ENCODE results near the gene XPNPEP1.
A peak's percentile ranks its signal among the peaks of the same experiment; 100 is the strongest.
"Not testable (repeated sequence)": the region's sequence is repeated elsewhere in the genome, so short reads cannot be mapped to it uniquely, and the experiment has no call there.

The XPNPEP1 gene

GRCh38 chr10:109922358-109922975, 844 bp downstream of the XPNPEP1 start:
- no peak for DNase-seq

- DNase-seq = no peak
Measured at GRCh38 chr10:109920016-109920415, 3.3 kb downstream of the XPNPEP1 start.

GRCh38 chr10:109919220-109919619, 4.1 kb downstream of the XPNPEP1 start:
- no peak for DNase-seq

GRCh38 chr10:109918707-109919106, 4.6 kb downstream of the XPNPEP1 start:
- DNase-seq = not testable (repeated sequence)

GRCh38 chr10:109915566-109915965, 7.7 kb downstream of the XPNPEP1 start:
- no peak for DNase-seq

- DNase-seq = peak; percentile 49
Measured at GRCh38 chr10:109914966-109915365, 8.3 kb downstream of the XPNPEP1 start.

GRCh38 chr10:109913306-109913892, 9.9 kb downstream of the XPNPEP1 start:
- no peak for DNase-seq

- DNase-seq = no peak
Measured at GRCh38 chr10:109912335-109913281, 10.7 kb downstream of the XPNPEP1 start.

GRCh38 chr10:109911903-109912302, 11.4 kb downstream of the XPNPEP1 start:
- no peak for DNase-seq

- no peak for DNase-seq
Measured at GRCh38 chr10:109906316-109906715, 17.0 kb downstream of the XPNPEP1 start.

- no peak for DNase-seq
Measured at GRCh38 chr10:109904397-109904796, 18.9 kb downstream of the XPNPEP1 start.

GRCh38 chr10:109902992-109903947, 20.0 kb downstream of the XPNPEP1 start:
- no peak for DNase-seq

- no peak for DNase-seq
Measured at GRCh38 chr10:109899356-109900331, 23.7 kb downstream of the XPNPEP1 start.

- no peak for DNase-seq
Measured at GRCh38 chr10:109898666-109899355, 24.5 kb downstream of the XPNPEP1 start.

GRCh38 chr10:109898007-109898406, 25.3 kb downstream of the XPNPEP1 start:
- DNase-seq = no peak

GRCh38 chr10:109895848-109896247, 27.5 kb downstream of the XPNPEP1 start:
- DNase-seq = no peak

GRCh38 chr10:109895095-109895818, 28.1 kb downstream of the XPNPEP1 start:
- no peak for DNase-seq

GRCh38 chr10:109894516-109894915, 28.8 kb downstream of the XPNPEP1 start:
- no peak for DNase-seq

GRCh38 chr10:109893386-109893785, 29.9 kb downstream of the XPNPEP1 start:
- no peak for DNase-seq

- no peak for DNase-seq
Measured at GRCh38 chr10:109892931-109893330, 30.4 kb downstream of the XPNPEP1 start.

Data from CD4-positive, alpha-beta T cell treated with Interleukin-15 for 1 hour (primary cell).